ENCODE results near the gene IL5. TPM values are rescaled to one million over a fixed set of nuclear protein-coding genes. Genes with fewer than 3 reads are reported as not detected.

Gene IL5
- total RNA-seq (not detected in 2 replicates), polyA plus RNA-seq (not detected in 2 replicates), polyA minus RNA-seq (ENCODE audit: low replicate concordance) (not detected in 2 replicates)
- not detected in 2 replicates for polyA plus RNA-seq (2012)

DNA sequence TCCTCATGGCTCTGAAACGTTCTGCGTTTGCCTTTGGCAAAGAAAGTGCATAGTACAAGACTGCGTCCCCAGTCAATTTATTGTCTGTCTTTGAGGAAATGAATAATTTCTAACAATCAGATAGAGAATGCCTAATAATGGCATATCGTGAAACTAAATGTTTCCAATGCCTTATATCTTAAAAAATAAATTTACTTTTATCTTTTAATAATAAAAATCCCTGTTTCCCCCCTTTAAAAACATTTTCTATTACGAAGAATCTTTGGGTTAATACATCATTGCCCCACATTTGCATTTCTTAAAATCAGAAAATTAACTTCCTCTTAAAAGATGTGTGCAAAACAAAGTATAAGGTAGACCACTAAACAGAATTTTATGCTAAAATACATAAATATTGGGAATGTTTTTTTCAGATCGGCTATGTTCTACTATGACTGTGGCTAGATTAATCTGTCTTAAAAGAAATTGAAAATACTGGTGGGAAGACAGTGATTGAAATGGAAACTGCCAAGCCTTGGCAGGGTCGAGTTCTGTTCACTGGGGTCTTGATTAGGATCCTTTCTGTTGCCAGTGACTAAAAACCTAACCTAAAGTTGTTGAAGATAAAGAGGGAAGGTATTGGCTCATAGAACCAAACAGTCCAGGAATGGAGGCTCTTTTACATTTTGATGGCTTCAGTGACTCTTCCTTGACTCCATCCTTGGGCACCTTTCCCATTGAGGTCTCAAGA lies at the start of gene IL5:
TSS of gene IL5 (minus strand) at position 51 of the 730 bp plus-strand sequence. CDS start at position 7, 44 bp downstream.
- Histone ChIP-seq H3K4me1 (ENCODE audit: control insufficient read depth, extremely low read depth, insufficient read depth, low read length) (no peaks in the 10 kb centered on the region), H2AFZ (ENCODE audit: low read length) (no peak within 1 kb of the TSS), H4K20me1 (ENCODE audit: control insufficient read depth, extremely low read depth, insufficient read depth, low read length) (no peaks in the 10 kb centered on the region), H3K9ac (ENCODE audit: insufficient read depth, low read length) (no peak within 1 kb of the TSS), H3K9me3 (ENCODE audit: control insufficient read depth, insufficient read depth, low read depth, low read length) (no peaks in the 10 kb centered on the region), H3K4me3 (replicated peaks in 1 of 4; ENCODE audit: control extremely low read depth in 1 of 4, insufficient read depth in 1 of 4, low read depth in 3 of 4, low read length in 4 of 4) (no peak within 1 kb of the TSS), H3K27ac (ENCODE audit: insufficient read depth, low read length) (no peak within 1 kb of the TSS), H3K79me2 (ENCODE audit: control insufficient read depth, insufficient read depth, low read length) (no peaks in the 10 kb centered on the region), H3K27me3 (ENCODE audit: control insufficient read depth, insufficient read depth, low read length) (no peaks in the 10 kb centered on the region), H3K4me2 (ENCODE audit: extremely low read depth, insufficient read depth, low read length) (no peak within 1 kb of the TSS), H3K36me3 (ENCODE audit: control insufficient read depth, insufficient read depth, low read length) (no peaks in the 10 kb centered on the region)
- TF ChIP-seq, protein P1, sequence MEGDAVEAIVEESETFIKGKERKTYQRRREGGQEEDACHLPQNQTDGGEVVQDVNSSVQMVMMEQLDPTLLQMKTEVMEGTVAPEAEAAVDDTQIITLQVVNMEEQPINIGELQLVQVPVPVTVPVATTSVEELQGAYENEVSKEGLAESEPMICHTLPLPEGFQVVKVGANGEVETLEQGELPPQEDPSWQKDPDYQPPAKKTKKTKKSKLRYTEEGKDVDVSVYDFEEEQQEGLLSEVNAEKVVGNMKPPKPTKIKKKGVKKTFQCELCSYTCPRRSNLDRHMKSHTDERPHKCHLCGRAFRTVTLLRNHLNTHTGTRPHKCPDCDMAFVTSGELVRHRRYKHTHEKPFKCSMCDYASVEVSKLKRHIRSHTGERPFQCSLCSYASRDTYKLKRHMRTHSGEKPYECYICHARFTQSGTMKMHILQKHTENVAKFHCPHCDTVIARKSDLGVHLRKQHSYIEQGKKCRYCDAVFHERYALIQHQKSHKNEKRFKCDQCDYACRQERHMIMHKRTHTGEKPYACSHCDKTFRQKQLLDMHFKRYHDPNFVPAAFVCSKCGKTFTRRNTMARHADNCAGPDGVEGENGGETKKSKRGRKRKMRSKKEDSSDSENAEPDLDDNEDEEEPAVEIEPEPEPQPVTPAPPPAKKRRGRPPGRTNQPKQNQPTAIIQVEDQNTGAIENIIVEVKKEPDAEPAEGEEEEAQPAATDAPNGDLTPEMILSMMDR (conservative IDR thresholded peaks at IDR 0.05 in 1 of 2, IDR thresholded peaks at IDR 0.05 in 1 of 2; ENCODE audit: low read depth in 1 of 2, low read length in 2 of 2) = no peak
- no peak for TF ChIP-seq EZH2 (IDR thresholded peaks at IDR 0.05; ENCODE audit: low read length, missing control alignments)
- DNase-seq (ENCODE audit: low read depth in 2 of 2) = no peak

DNA sequence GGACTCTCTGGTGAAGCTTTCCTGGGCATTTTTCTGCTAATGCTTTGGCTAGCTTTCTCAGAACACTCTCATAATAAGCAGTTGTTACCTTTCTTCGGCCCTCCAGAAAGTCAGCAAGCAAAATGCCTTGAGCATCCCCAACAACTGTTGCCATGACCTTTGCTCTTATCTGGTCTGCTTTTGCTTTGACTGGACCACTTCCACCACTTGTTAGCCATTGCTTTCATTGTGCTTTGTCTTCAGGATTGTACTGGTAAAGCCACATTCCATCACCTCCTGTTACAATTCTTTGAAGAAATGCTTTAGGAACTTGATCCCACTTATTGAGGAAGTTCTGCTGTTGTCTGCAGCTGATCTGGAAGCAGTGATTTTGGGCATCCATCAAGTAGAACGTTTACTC lies 49.2 kb upstream of the IL5 start:
- H3K9me3 ChIP-seq (ENCODE audit: control insufficient read depth, insufficient read depth, low read depth, low read length) = no peaks in the 10 kb centered on the region
- peak in 1 of 2 donors; percentile 53 for DNase-seq (ENCODE audit: low read depth in 2 of 2)
- TF ChIP-seq EZH2 (IDR thresholded peaks at IDR 0.05; ENCODE audit: low read length, missing control alignments) = no peak
- TF ChIP-seq, protein P1 (conservative IDR thresholded peaks at IDR 0.05 in 1 of 2, IDR thresholded peaks at IDR 0.05 in 1 of 2; ENCODE audit: low read depth in 1 of 2, low read length in 2 of 2) = no peak
- no peak overlapping the region for H3K4me3 ChIP-seq (replicated peaks in 1 of 4; ENCODE audit: control extremely low read depth in 1 of 4, insufficient read depth in 1 of 4, low read depth in 3 of 4, low read length in 4 of 4)
- H3K27ac ChIP-seq (ENCODE audit: insufficient read depth, low read length) = no peak overlapping the region
- H3K4me1 ChIP-seq (ENCODE audit: control insufficient read depth, extremely low read depth, insufficient read depth, low read length) = peaks cover 2% of the 10 kb centered on the region
- H3K27me3 ChIP-seq (ENCODE audit: control insufficient read depth, insufficient read depth, low read length) = no peaks in the 10 kb centered on the region
- no peak overlapping the region for H3K4me2 ChIP-seq (ENCODE audit: extremely low read depth, insufficient read depth, low read length)
- H3K36me3 ChIP-seq (ENCODE audit: control insufficient read depth, insufficient read depth, low read length) = no peaks in the 10 kb centered on the region
- no peak overlapping the region for H2AFZ ChIP-seq (ENCODE audit: low read length)
- H3K9ac ChIP-seq (ENCODE audit: insufficient read depth, low read length) = no peak overlapping the region
- no peaks in the 10 kb centered on the region for H4K20me1 ChIP-seq (ENCODE audit: control insufficient read depth, extremely low read depth, insufficient read depth, low read length)
- H3K79me2 ChIP-seq (ENCODE audit: control insufficient read depth, insufficient read depth, low read length) = no peaks in the 10 kb centered on the region

DNA sequence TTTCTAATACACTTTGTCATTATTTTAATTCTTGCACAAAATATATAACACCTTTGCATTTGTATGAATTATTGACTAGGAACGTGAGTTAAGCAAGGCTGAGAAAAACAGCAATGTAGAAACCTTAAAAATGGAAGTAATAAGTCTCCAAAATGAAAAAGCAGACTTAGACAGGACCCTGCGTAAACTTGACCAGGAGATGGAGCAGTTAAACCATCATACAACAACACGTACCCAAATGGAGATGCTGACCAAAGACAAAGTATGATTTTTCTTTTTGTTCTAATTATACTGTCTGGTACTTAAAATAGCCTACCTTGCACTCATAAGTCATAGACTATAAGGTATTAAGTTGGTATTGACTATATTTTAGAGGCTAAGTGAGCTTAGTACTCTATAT lies 47.8 kb upstream of the IL5 start:
- Histone ChIP-seq H3K36me3 (ENCODE audit: control insufficient read depth, insufficient read depth, low read length) (no peaks in the 10 kb centered on the region), H3K27ac (ENCODE audit: insufficient read depth, low read length) (no peak overlapping the region), H3K4me3 (replicated peaks in 1 of 4; ENCODE audit: control extremely low read depth in 1 of 4, insufficient read depth in 1 of 4, low read depth in 3 of 4, low read length in 4 of 4) (no peak overlapping the region), H4K20me1 (ENCODE audit: control insufficient read depth, extremely low read depth, insufficient read depth, low read length) (no peaks in the 10 kb centered on the region), H3K4me1 (ENCODE audit: control insufficient read depth, extremely low read depth, insufficient read depth, low read length) (peaks cover 2% of the 10 kb centered on the region), H3K9ac (ENCODE audit: insufficient read depth, low read length) (no peak overlapping the region), H2AFZ (ENCODE audit: low read length) (no peak overlapping the region), H3K4me2 (ENCODE audit: extremely low read depth, insufficient read depth, low read length) (no peak overlapping the region), H3K9me3 (ENCODE audit: control insufficient read depth, insufficient read depth, low read depth, low read length) (no peaks in the 10 kb centered on the region), H3K79me2 (ENCODE audit: control insufficient read depth, insufficient read depth, low read length) (no peaks in the 10 kb centered on the region), H3K27me3 (ENCODE audit: control insufficient read depth, insufficient read depth, low read length) (no peaks in the 10 kb centered on the region)
- peak; percentile 15 to 33 for DNase-seq (ENCODE audit: low read depth in 2 of 2)
- TF ChIP-seq EZH2 (IDR thresholded peaks at IDR 0.05; ENCODE audit: low read length, missing control alignments) = no peak
- TF ChIP-seq, protein P1 (conservative IDR thresholded peaks at IDR 0.05 in 1 of 2, IDR thresholded peaks at IDR 0.05 in 1 of 2; ENCODE audit: low read depth in 1 of 2, low read length in 2 of 2) = peak in 1 of 2 donors; percentile 25

All from fibroblast of lung (primary cell).